Common myeloid progenitor, CD34-positive (primary cell): ENCODE data around the gene KCNV2. TPM values are rescaled to one million over a fixed set of nuclear protein-coding genes. Genes with fewer than 3 reads are reported as not detected.

Experiments used
- CTCF ChIA-PET: fragments of 350-600 bp; sonication (Branson Sonifier 250); formaldehyde crosslinking; loops from one replicate; lab custom pipeline; 2021; ENCODE audit warnings: antibody characterized with exemption; lab: Charles Lee
- POLR2A ChIA-PET: fragments of 350-600 bp; sonication (Branson Sonifier 250); formaldehyde crosslinking; loops from one replicate; lab custom pipeline; 2021; ENCODE audit warnings: antibody characterized with exemption; lab: Charles Lee
- DNase-seq, 3 donors: peaks; one replicate each; pipeline versions ENCODE4 v3.0.0 to v3.0.0-alpha.2; 2013
- H3K27ac ChIP-seq, 2 experiments: 1 replicate in 1 of 2; 2 replicates in 1 of 2; pipeline ENCODE4 v1.7.0; 2013; ENCODE audit warnings: inconsistent platforms in 2 of 2, low read length in 2 of 2, mild to moderate bottlenecking in 2 of 2, low read depth in 1 of 2, moderate library complexity in 1 of 2; ENCODE audit not compliant: severe bottlenecking in 2 of 2, insufficient read depth in 1 of 2, poor library complexity in 1 of 2
- H3K27me3 ChIP-seq, 5 experiments: replicated peaks in 2 of 5; 1 replicate in 3 of 5; 2 replicates in 2 of 5; pipeline versions ENCODE4 v1.6.1 to v1.7.0; 2013; ENCODE audit warnings: low read length in 4 of 5, mild to moderate bottlenecking in 2 of 5, moderate library complexity in 2 of 5, inconsistent platforms in 1 of 5; ENCODE audit not compliant: insufficient read depth in 5 of 5, control insufficient read depth in 4 of 5
- H3K36me3 ChIP-seq, 4 experiments: 1 replicate in 2 of 4; 2 replicates in 2 of 4; pipeline versions ENCODE4 v1.6.1 to v1.7.0; 2013; ENCODE audit warnings: low read length in 3 of 4, control low read depth in 1 of 4, mild to moderate bottlenecking in 1 of 4; ENCODE audit not compliant: control insufficient read depth in 4 of 4, insufficient read depth in 4 of 4
- H3K4me1 ChIP-seq, 4 experiments: 1 replicate in 3 of 4; 2 replicates in 1 of 4; pipeline versions ENCODE4 v1.6.1 to v1.7.1; 2013; ENCODE audit warnings: low read length in 3 of 4, mild to moderate bottlenecking in 3 of 4, control low read depth in 1 of 4, inconsistent platforms in 1 of 4, moderate library complexity in 1 of 4; ENCODE audit not compliant: control insufficient read depth in 4 of 4, insufficient read depth in 4 of 4; ENCODE audit errors: control extremely low read depth in 1 of 4
- H3K4me3 ChIP-seq, 7 experiments: 1 replicate in 4 of 7; 2 replicates in 3 of 7; pipeline versions ENCODE4 v1.5.1 to v1.7.0; 2013; ENCODE audit warnings: mild to moderate bottlenecking in 7 of 7, low read length in 6 of 7, moderate library complexity in 6 of 7, inconsistent platforms in 2 of 7, low read depth in 2 of 7, control low read depth in 1 of 7; ENCODE audit not compliant: insufficient read depth in 4 of 7, control insufficient read depth in 1 of 7; ENCODE audit errors: extremely low read depth in 1 of 7
- H3K9me3 ChIP-seq, 5 experiments: 1 replicate in 4 of 5; 2 replicates in 1 of 5; pipeline versions ENCODE4 v1.6.1 to v1.7.1; 2013; ENCODE audit warnings: low read length in 4 of 5, mild to moderate bottlenecking in 2 of 5, inconsistent platforms in 1 of 5, low read depth in 1 of 5, moderate library complexity in 1 of 5; ENCODE audit not compliant: control insufficient read depth in 4 of 5, insufficient read depth in 2 of 5; ENCODE audit errors: control extremely low read depth in 1 of 5
- WGBS: methylation state at CpG from one replicate; pipeline ENCODE4 v1.1.5; 2013; ENCODE audit not compliant: insufficient coverage; 5-methylcytosine and 5-hydroxymethylcytosine counted together
- polyA plus RNA-seq: library from polyadenylated mRNA; unstranded; fragments of 120-200 nt; gene quantifications from one replicate; pipeline ENCODE4 v1.2.1, GENCODE V29; 2013

KCNV2 gene
- polyA plus RNA-seq: 0.09 TPM

- DNase-seq: no peak
- no peaks in the 10 kb centered on the region for H3K4me1 ChIP-seq
- WGBS: 94% methylated on average over 6 of the region's 7 CpGs
- H3K27me3 ChIP-seq: no peaks in the 10 kb centered on the region
- CTCF ChIA-PET: no interaction called here
- no peak within 1 kb of the TSS for H3K4me3 ChIP-seq
- H3K27ac ChIP-seq: no peak within 1 kb of the TSS
- peaks cover 0 to 4% (median 0%) of the 10 kb centered on the region in 5 experiments for H3K9me3 ChIP-seq
- POLR2A ChIA-PET: no interaction called here
- peaks cover 0 to 3% (median 0%) of the 10 kb centered on the region in 4 experiments for H3K36me3 ChIP-seq
Measured at GRCh38 chr9:2717385-2717784, at the start of gene KCNV2. KCNV2 (plus strand) TSS chr9:2717510; CDS start chr9:2717740, 230 bp downstream.

DNA sequence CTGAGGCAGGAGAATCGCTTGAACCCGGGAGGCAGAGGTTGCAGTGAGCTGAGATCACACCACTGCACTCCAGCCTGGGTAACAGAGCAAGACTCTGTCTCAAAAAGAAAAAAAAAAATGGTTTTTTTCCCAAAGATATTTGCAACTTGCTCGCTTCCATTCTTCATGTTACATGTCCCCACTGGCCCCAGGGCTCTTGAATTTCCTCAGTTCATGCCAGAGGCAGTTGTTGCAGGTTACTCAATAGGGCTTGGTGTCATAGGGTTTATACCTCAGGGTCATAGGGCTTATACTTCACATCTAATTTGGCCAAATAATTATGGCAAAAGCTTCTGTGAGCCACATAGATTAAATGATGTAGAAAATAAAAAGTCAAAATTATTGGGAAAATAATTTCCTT, 44.1 kb upstream of the KCNV2 start:
- Histone ChIP-seq H3K27ac (no peak overlapping the region), H3K27me3 (no peaks in the 10 kb centered on the region), H3K9me3 (no peaks in the 10 kb centered on the region), H3K4me3 (no peak overlapping the region), H3K4me1 (no peaks in the 10 kb centered on the region), H3K36me3 (no peaks in the 10 kb centered on the region)
- DNase-seq: no peak
- CTCF ChIA-PET: interaction anchor here (0.6 to 0.7 kb wide), 2 partner anchors 541 to 1716 kb away, joined by 4 read pairs; no protein-coding TSS in a partner anchor
- POLR2A ChIA-PET: no interaction called here
- 100% methylated on average over 1 of the region's 3 CpGs for WGBS

DNA sequence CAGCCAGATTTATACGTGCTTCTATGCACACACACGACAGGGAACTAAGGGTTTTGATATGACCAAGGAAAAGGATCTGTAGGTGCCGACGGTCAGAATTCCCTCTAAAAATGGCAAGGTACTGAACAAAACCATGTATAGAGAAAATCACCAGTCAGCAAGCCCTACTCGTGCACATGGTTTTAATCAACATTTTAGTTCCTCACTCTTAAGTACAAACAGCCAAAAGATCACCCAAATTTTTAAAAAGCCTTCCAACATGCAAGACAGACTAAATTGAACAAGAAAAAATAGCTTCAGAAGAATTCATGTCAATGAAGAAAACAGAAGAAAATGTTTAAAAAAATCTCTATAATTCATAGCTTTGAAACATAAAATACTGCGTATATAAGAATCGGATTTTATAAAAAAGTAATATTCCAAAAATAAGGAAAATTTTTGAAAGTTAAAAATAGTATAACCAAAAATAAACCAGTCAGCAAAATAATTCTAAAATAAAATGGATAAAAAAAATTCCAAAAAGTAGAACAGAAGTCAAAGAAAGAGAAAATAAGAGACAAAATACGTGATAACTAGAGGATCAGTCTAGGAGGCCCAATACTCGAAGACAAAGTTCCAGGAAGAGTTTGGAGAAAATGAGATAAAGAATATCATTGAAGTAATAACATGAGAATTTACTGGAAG, 43.0 kb upstream of the KCNV2 start:
- no peaks in the 10 kb centered on the region for H3K36me3 ChIP-seq
- POLR2A ChIA-PET: no interaction called here
- 92% methylated on average over 6 of the region's 9 CpGs for WGBS

DNA sequence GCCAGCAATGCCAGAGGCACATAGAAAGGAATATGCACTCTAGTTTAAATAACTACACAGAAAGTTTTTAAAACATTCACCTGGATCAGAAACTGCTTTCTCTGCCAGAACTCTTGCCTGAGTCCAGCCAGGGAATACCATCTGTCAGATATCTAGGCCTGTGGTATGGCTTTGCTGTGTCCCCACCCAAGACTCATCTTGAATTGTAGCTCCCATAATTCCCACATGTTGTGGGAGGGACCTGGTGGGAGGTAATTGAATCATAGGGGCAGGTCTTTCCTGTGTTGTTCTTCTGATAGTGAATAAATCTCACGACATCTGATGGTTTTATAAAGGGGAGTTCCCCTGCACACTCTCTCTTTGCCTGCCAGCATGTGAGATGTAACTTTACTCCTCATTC, 41.5 kb upstream of the KCNV2 start:
- H3K4me3 ChIP-seq: no peak overlapping the region
- no peaks in the 10 kb centered on the region for H3K4me1 ChIP-seq
- no peaks in the 10 kb centered on the region for H3K36me3 ChIP-seq
- ChIA-PET POLR2A (no interaction called here), CTCF (no interaction called here)
- WGBS: 80% methylated on average over 1 of the region's 1 CpG
- H3K9me3 ChIP-seq: no peaks in the 10 kb centered on the region
- no peaks in the 10 kb centered on the region for H3K27me3 ChIP-seq
- no peak for DNase-seq
- no peak overlapping the region for H3K27ac ChIP-seq

More for the DNA sequence above, 43.0 kb upstream of the KCNV2 start:
- Histone ChIP-seq H3K4me3 (no peak overlapping the region), H3K9me3 (no peaks in the 10 kb centered on the region), H3K27ac (no peak overlapping the region), H3K4me1 (no peaks in the 10 kb centered on the region), H3K27me3 (no peaks in the 10 kb centered on the region)
- CTCF ChIA-PET: no interaction called here
- no peak for DNase-seq

- WGBS: no CpG with 5 or more reads among the region's 4 CpGs
- DNase-seq: no peak
- no peaks in the 10 kb centered on the region for H3K27me3 ChIP-seq
- no peaks in the 10 kb centered on the region for H3K9me3 ChIP-seq
- H3K4me3 ChIP-seq: no peak overlapping the region
- no peaks in the 10 kb centered on the region for H3K4me1 ChIP-seq
- POLR2A ChIA-PET: no interaction called here
- H3K27ac ChIP-seq: no peak overlapping the region
- H3K36me3 ChIP-seq: no peaks in the 10 kb centered on the region
- CTCF ChIA-PET: no interaction called here
Measured at GRCh38 chr9:2676466-2676865, 40.8 kb upstream of the KCNV2 start.

- POLR2A ChIA-PET: no interaction called here
Measured at GRCh38 chr9:2677915-2678889, 39.1 kb upstream of the KCNV2 start.

DNA sequence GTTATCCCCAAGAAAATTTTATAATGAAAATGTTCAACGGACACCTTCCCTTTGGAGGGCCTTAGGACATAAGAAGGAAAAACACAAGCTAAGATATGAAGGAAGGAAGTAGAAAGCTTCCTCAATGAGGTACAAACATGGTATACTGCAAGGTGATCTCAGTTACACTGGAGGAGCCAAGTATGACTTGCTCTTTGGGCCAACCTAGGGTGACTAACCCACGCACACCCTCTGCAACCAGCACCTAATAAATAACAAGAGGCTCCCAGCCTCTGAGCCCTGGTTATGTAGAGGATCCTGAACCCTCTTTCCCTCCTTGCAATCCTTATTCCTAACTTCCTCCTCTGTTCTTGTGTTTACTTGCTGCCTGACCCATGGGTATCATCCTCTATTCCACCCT, 38.3 kb upstream of the KCNV2 start:
- Histone ChIP-seq H3K4me1 (no peaks in the 10 kb centered on the region), H3K36me3 (no peaks in the 10 kb centered on the region), H3K9me3 (no peaks in the 10 kb centered on the region), H3K4me3 (no peak overlapping the region), H3K27ac (no peak overlapping the region), H3K27me3 (no peaks in the 10 kb centered on the region)
- DNase-seq: no peak
- POLR2A ChIA-PET: interaction anchor here (0.6 kb wide), 1 partner anchor 603 kb away, joined by 5 read pairs; no protein-coding TSS in a partner anchor
- CTCF ChIA-PET: no interaction called here
- WGBS: 90% methylated on average over 2 of the region's 2 CpGs

More at GRCh38 chr9:2677915-2678889, 39.1 kb upstream of the KCNV2 start:
- H3K27me3 ChIP-seq: no peaks in the 10 kb centered on the region
- DNase-seq: no peak
- no peaks in the 10 kb centered on the region for H3K4me1 ChIP-seq
- H3K4me3 ChIP-seq: no peak overlapping the region
- H3K9me3 ChIP-seq: no peaks in the 10 kb centered on the region
- H3K36me3 ChIP-seq: no peaks in the 10 kb centered on the region
- H3K27ac ChIP-seq: no peak overlapping the region
- CTCF ChIA-PET: no interaction called here
- WGBS: 81% methylated on average over 4 of the region's 5 CpGs
